SK-N-SH (cell line): ENCODE measurements around the gene WARS2. TPM values are rescaled to one million over a fixed set of nuclear protein-coding genes. Genes with fewer than 3 reads are reported as not detected.

Source experiments
- CTCF ChIA-PET: fragments of 300-600, 350-600 bp; formaldehyde crosslinking; extraction: SDS; loops from one replicate; lab custom pipeline; 2021; lab: Yijun Ruan, JAX
- POLR2A ChIA-PET: fragments of 350-600 bp; sonication (Branson Sonifier 250); formaldehyde crosslinking; extraction: SDS; loops from one replicate; lab custom pipeline; 2020; ENCODE audit warnings: antibody characterized with exemption, inconsistent platforms; lab: Yijun Ruan, JAX
- DNase-seq: peaks from one replicate; pipeline ENCODE4 v3.0.0; 2012
- H2AFZ ChIP-seq: fragments of 200-600 bp; sonication (generic); 2 replicates; pipeline ENCODE4 v1.8.1; 2016; ENCODE audit warnings: antibody characterized with exemption, mild to moderate bottlenecking, low read depth
- H3F3A ChIP-seq: fragments of 200-600 bp; sonication (generic); replicated peaks from 2 replicates; pipeline ENCODE3; 2016; ENCODE audit warnings: antibody characterized with exemption, mild to moderate bottlenecking; ENCODE audit not compliant: insufficient read depth
- H3K27ac ChIP-seq, 2 experiments: fragments of 200-500 bp in 1 of 2; fragments of 200-600 bp in 1 of 2; sonication (Bioruptor generic) in 1 of 2; sonication (generic), shearing (Covaris generic) in 1 of 2; 2 replicates each; pipeline versions ENCODE4 v1.5.1 to v1.6.1; 2014 to 2016; ENCODE audit warnings: low read depth in 2 of 2, inconsistent platforms in 1 of 2, low read length in 1 of 2, mild to moderate bottlenecking in 1 of 2, mixed read lengths in 1 of 2
- H3K27me3 ChIP-seq: fragments of 200-600 bp; sonication (generic), shearing (Covaris generic); 2 replicates; pipeline ENCODE4 v1.6.1; 2016; ENCODE audit warnings: mixed run types; ENCODE audit not compliant: insufficient read depth
- H3K36me3 ChIP-seq, 2 experiments: fragments of 200-500 bp in 1 of 2; fragments of 200-600 bp in 1 of 2; sonication (Bioruptor generic) in 1 of 2; sonication (generic) in 1 of 2; replicated peaks in 1 of 2; 2 replicates each; pipeline versions ENCODE3 to v1.5.1; 2014 to 2016; ENCODE audit warnings: low read length in 1 of 2, mild to moderate bottlenecking in 1 of 2; ENCODE audit not compliant: insufficient read depth in 2 of 2, control insufficient read depth in 1 of 2
- H3K4me1 ChIP-seq, 2 experiments: fragments of 200-500 bp in 1 of 2; fragments of 200-600 bp in 1 of 2; sonication (Bioruptor generic) in 1 of 2; sonication (generic), shearing (Covaris generic) in 1 of 2; 2 replicates each; pipeline versions ENCODE4 v1.5.1 to v1.6.1; 2014 to 2016; ENCODE audit warnings: low read depth in 1 of 2, low read length in 1 of 2, mixed run types in 1 of 2; ENCODE audit not compliant: insufficient read depth in 2 of 2, control insufficient read depth in 1 of 2
- H3K4me2 ChIP-seq: fragments of 200-600 bp; sonication (generic), shearing (Covaris generic); 2 replicates; pipeline ENCODE4 v1.6.1; 2017; ENCODE audit warnings: mixed run types
- H3K4me3 ChIP-seq, 2 experiments: fragments of 200-500 bp in 1 of 2; fragments of 200-600 bp in 1 of 2; sonication (Bioruptor generic) in 1 of 2; sonication (generic), shearing (Covaris generic) in 1 of 2; 2 replicates each; pipeline versions ENCODE4 v1.5.1 to v1.8.1; 2014 to 2016; ENCODE audit warnings: low read depth in 2 of 2, inconsistent platforms in 1 of 2, low read length in 1 of 2, mild to moderate bottlenecking in 1 of 2, mixed read lengths in 1 of 2, moderate library complexity in 1 of 2
- H3K79me2 ChIP-seq: fragments of 200-600 bp; sonication (generic); 2 replicates; pipeline ENCODE4 v1.8.1; 2017; ENCODE audit warnings: mild to moderate bottlenecking; ENCODE audit not compliant: insufficient read depth
- H3K9ac ChIP-seq: fragments of 200-600 bp; sonication (generic); 2 replicates; pipeline ENCODE4 v1.6.1; 2017; ENCODE audit warnings: mixed run types
- H3K9me2 ChIP-seq: fragments of 200-600 bp; sonication (generic); 2 replicates; pipeline ENCODE4 v1.6.1; 2017; ENCODE audit warnings: mixed run types
- H3K9me3 ChIP-seq: fragments of 200-600 bp; sonication (generic); 2 replicates; pipeline ENCODE4 v1.6.1; 2017; ENCODE audit warnings: mixed run types, mild to moderate bottlenecking, moderate library complexity
- H4K20me1 ChIP-seq: fragments of 200-600 bp; sonication (generic); 2 replicates; pipeline ENCODE4 v1.6.1; 2017; ENCODE audit warnings: mild to moderate bottlenecking, mixed run types; ENCODE audit not compliant: insufficient read depth
- EP300 ChIP-seq, 2 experiments: IDR thresholded peaks; 2 replicates each; pipeline versions ENCODE4 v1.4.0 to v1.6.1; 2012; ENCODE audit warnings: borderline replicate concordance in 1 of 2, low read depth in 1 of 2, low read length in 1 of 2
- EZH2phosphoT487 ChIP-seq: fragments of 200-600 bp; sonication (generic); IDR thresholded peaks from 2 replicates; pipeline ENCODE4 v1.6.1; 2017; ENCODE audit warnings: low read depth, mixed run types, mild to moderate bottlenecking, antibody characterized with exemption, moderate library complexity, borderline replicate concordance
- GABPA ChIP-seq: IDR thresholded peaks from 2 replicates; pipeline ENCODE4 v1.4.0; 2012; ENCODE audit warnings: low read depth, mild to moderate bottlenecking
- JUND ChIP-seq: IDR thresholded peaks from 2 replicates; pipeline ENCODE4 v1.4.0; 2012
- MEF2A ChIP-seq: IDR thresholded peaks from 2 replicates; pipeline ENCODE4 v1.4.0; 2012; ENCODE audit warnings: low read depth, borderline replicate concordance
- NRF1 ChIP-seq: IDR thresholded peaks from 2 replicates; pipeline ENCODE4 v1.6.1; 2012; ENCODE audit warnings: low read depth, mild to moderate bottlenecking, low read length
- RAD21 ChIP-seq: IDR thresholded peaks from 2 replicates; pipeline ENCODE4 v1.6.1; 2012; ENCODE audit warnings: mild to moderate bottlenecking, low read length
- RFX5 ChIP-seq: IDR thresholded peaks from 2 replicates; pipeline ENCODE4 v1.6.1; 2012; ENCODE audit warnings: mild to moderate bottlenecking, improper control_type of control experiment, low read length
- SIN3A ChIP-seq: IDR thresholded peaks from 2 replicates; pipeline ENCODE4 v1.6.1; 2012; ENCODE audit warnings: low read depth, mild to moderate bottlenecking, low read length, moderate library complexity, borderline replicate concordance
- WGBS: methylation state at CpG from one replicate; pipeline ENCODE4 v1.1.6; 2017; ENCODE audit warnings: low lambda C conversion rate; 5-methylcytosine and 5-hydroxymethylcytosine counted together
- polyA plus RNA-seq, 3 experiments: library from polyadenylated mRNA; depleted of rRNA; stranded (reverse); fragments of >200 nt; gene quantifications; 2 replicates each; pipeline ENCODE4 v1.2.3, GENCODE V29; 2012
- TF ChIP-seq, protein P1 (sequence below): IDR thresholded peaks from 2 replicates; pipeline ENCODE4 v1.4.0; 2012; ENCODE audit warnings: low read depth, borderline replicate concordance
- TF ChIP-seq, protein P2 (sequence below): IDR thresholded peaks from 2 replicates; pipeline ENCODE4 v1.4.0; 2012; ENCODE audit warnings: low read depth
- TF ChIP-seq, protein P3 (sequence below): IDR thresholded peaks from 2 replicates; pipeline ENCODE4 v1.4.0; 2012; ENCODE audit warnings: low read depth, borderline replicate concordance

Gene WARS2
- polyA plus RNA-seq, 1 of the 3 experiments (the other 2 are of a cell fraction): 4.8 TPM

DNA sequence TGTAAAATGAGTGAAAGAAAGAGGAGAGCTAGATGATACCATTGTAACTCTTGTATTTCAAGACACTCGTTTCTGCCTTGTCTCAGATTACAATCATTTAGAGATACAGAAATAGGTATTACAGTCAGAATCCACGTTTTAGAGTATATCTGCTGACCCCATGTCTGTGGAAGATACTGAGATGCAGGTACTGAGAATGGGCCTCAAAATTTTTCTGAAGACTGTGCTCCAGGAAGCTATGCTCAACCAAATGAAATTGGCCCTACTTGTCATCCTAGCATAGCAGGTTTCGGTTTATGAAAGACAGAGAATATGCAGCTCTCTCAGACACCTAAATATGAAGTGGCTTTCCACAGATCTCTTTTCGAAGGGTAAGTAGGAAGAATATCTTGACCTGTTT lies 6.0 kb upstream of the WARS2 start (continued):
- TF ChIP-seq, protein P1, sequence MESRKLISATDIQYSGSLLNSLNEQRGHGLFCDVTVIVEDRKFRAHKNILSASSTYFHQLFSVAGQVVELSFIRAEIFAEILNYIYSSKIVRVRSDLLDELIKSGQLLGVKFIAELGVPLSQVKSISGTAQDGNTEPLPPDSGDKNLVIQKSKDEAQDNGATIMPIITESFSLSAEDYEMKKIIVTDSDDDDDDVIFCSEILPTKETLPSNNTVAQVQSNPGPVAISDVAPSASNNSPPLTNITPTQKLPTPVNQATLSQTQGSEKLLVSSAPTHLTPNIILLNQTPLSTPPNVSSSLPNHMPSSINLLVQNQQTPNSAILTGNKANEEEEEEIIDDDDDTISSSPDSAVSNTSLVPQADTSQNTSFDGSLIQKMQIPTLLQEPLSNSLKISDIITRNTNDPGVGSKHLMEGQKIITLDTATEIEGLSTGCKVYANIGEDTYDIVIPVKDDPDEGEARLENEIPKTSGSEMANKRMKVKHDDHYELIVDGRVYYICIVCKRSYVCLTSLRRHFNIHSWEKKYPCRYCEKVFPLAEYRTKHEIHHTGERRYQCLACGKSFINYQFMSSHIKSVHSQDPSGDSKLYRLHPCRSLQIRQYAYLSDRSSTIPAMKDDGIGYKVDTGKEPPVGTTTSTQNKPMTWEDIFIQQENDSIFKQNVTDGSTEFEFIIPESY: no peak

DNA sequence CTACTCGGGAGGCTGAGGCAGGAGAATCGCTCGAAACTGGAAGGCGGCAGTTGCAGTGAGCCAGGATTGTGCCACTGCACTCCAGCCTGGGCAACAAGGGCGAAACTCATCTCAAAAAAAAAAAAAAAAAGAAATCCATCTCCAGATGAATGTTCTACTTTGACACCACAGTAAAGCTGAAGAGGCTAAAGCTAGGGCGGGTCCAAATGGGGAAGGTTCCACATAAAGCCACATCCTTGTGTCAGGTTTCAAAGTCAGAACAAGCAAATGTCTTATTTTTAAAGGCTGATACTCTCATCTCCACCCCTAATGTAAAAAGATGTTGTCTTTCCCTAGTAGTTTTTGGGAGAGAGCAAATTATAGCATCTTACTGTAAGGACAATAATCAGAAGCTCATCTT lies 4.4 kb upstream of the WARS2 start:
- no peak overlapping the region for H3K27ac ChIP-seq
- TF ChIP-seq MEF2A: no peak
- no peak for TF ChIP-seq RAD21
- TF ChIP-seq, all 33 proteins: peak for 0
- DNase-seq: no peak
- Histone ChIP-seq H3K9me3 (no peaks in the 10 kb centered on the region), H3F3A (no peaks in the 10 kb centered on the region), H3K9me2 (no peaks in the 10 kb centered on the region), H3K36me3 (peaks cover 0 to 2% of the 10 kb centered on the region in 2 experiments), H3K27me3 (no peaks in the 10 kb centered on the region), H3K4me3 (no peak overlapping the region), H3K9ac (no peak overlapping the region), H3K79me2 (peaks cover 8% of the 10 kb centered on the region; the same call in 1 of the 2 replicates), H4K20me1 (no peaks in the 10 kb centered on the region), H2AFZ (no peak overlapping the region), H3K4me2 (no peak overlapping the region), H3K4me1 (peaks cover 2 to 8% of the 10 kb centered on the region in 2 experiments; a peak in 3 of 4 replicates)
- ChIA-PET POLR2A (no interaction called here), CTCF (no interaction called here)
- WGBS: 98% methylated on average over 6 of the region's 6 CpGs

DNA sequence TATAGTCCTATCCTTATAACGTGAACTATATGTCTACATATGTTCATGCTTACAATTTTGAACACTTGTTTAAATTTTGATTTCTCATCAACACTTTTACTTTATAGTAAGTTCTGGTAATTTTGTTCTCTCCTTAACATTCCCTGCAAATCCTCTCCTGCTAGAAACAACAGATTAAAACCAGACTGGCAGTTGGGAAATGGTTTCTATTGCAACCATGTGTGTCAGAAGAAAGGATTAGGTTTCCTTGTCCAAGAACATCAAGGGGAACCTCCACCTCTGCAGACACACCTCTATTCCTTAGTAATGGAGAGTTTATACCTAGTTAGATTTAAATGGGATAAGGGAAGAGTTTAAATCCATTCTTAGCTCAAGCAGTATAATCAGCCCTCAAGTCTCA lies 3.3 kb upstream of the WARS2 start:
- ChIA-PET CTCF (interaction anchor here (1.3 kb wide), 1 partner anchor 131 kb away, joined by 3 read pairs; no protein-coding TSS in a partner anchor), POLR2A (no interaction called here)
- Histone ChIP-seq H2AFZ (no peak overlapping the region), H3K9me2 (no peaks in the 10 kb centered on the region), H3F3A (peaks cover 3% of the 10 kb centered on the region), H4K20me1 (no peaks in the 10 kb centered on the region), H3K27me3 (no peaks in the 10 kb centered on the region), H3K9ac (no peak overlapping the region), H3K9me3 (no peaks in the 10 kb centered on the region), H3K4me3 (no peak overlapping the region), H3K27ac (no peak overlapping the region), H3K4me1 (peaks cover 9 to 13% of the 10 kb centered on the region in 2 experiments; a peak in 3 of 4 replicates), H3K36me3 (peaks cover 0 to 2% of the 10 kb centered on the region in 2 experiments), H3K4me2 (no peak overlapping the region), H3K79me2 (peaks cover 13% of the 10 kb centered on the region; the same call in 1 of the 2 replicates)
- no peak for DNase-seq
- 95% methylated on average over 1 of the region's 1 CpG for WGBS
- TF ChIP-seq RAD21: no peak
- TF ChIP-seq, protein P2, sequence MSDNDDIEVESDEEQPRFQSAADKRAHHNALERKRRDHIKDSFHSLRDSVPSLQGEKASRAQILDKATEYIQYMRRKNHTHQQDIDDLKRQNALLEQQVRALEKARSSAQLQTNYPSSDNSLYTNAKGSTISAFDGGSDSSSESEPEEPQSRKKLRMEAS: no peak
- TF ChIP-seq SIN3A: no peak
- no peak for TF ChIP-seq JUND

DNA sequence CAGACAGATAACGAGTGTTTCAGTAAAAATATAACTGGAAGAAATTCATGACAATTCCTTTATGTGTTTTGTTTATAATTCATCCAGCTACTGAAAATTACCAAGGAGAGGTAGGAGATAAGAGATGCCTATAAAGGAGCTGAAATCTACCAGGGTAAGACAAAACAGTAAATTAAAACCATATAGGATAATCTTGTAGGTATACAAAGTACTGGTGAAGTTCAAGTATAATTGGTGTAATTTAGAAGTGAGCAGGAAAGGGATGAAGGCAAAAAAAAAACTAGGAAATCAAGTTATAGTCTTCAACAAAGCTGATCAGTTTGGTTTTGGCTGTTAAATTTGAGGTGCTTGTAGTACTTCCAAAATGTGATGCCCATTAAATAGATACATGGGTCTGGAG lies 1.2 kb upstream of the WARS2 start:
- Histone ChIP-seq H3K9me3 (no peaks in the 10 kb centered on the region), H3K27ac (no peak overlapping the region), H3K4me1 (peaks cover 9 to 13% of the 10 kb centered on the region in 2 experiments; a peak in 3 of 4 replicates), H3K4me2 (no peak overlapping the region; the same call in 1 of the 2 replicates), H3K4me3 (no peak overlapping the region), H3K9ac (no peak overlapping the region), H4K20me1 (no peaks in the 10 kb centered on the region), H3K36me3 (no peaks in the 10 kb centered on the region), H3F3A (peaks cover 3% of the 10 kb centered on the region), H3K27me3 (no peaks in the 10 kb centered on the region), H3K79me2 (peaks cover 13% of the 10 kb centered on the region; the same call in 1 of the 2 replicates), H3K9me2 (no peaks in the 10 kb centered on the region), H2AFZ (no peak overlapping the region)
- DNase-seq: no peak
- TF ChIP-seq MEF2A (no peak), EZH2phosphoT487 (no peak), EP300 (IDR thresholded peaks at IDR 0.05; ENCODE audit: borderline replicate concordance in 1 of 2, low read depth in 1 of 2, low read length in 1 of 2) (no peak), JUND (no peak), RFX5 (no peak), GABPA (no peak), NRF1 (no peak)
- TF ChIP-seq, protein P1: no peak
- TF ChIP-seq, protein P3, sequence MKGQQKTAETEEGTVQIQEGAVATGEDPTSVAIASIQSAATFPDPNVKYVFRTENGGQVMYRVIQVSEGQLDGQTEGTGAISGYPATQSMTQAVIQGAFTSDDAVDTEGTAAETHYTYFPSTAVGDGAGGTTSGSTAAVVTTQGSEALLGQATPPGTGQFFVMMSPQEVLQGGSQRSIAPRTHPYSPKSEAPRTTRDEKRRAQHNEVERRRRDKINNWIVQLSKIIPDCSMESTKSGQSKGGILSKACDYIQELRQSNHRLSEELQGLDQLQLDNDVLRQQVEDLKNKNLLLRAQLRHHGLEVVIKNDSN: no peak
- ChIA-PET POLR2A (no interaction called here), CTCF (no interaction called here)
- 100% methylated on average over 1 of the region's 1 CpG for WGBS
